HG03064 (cell line): ENCODE results near the gene ZNF333.

ENCODE experiments used
- ATAC-seq: cut with Tn5 transposase; IDR thresholded peaks from one replicate; pipeline ENCODE4 v1.9.1; 2021; ENCODE audit warnings: low read depth; ENCODE audit not compliant: unreplicated experiment

ZNF333 gene

DNA sequence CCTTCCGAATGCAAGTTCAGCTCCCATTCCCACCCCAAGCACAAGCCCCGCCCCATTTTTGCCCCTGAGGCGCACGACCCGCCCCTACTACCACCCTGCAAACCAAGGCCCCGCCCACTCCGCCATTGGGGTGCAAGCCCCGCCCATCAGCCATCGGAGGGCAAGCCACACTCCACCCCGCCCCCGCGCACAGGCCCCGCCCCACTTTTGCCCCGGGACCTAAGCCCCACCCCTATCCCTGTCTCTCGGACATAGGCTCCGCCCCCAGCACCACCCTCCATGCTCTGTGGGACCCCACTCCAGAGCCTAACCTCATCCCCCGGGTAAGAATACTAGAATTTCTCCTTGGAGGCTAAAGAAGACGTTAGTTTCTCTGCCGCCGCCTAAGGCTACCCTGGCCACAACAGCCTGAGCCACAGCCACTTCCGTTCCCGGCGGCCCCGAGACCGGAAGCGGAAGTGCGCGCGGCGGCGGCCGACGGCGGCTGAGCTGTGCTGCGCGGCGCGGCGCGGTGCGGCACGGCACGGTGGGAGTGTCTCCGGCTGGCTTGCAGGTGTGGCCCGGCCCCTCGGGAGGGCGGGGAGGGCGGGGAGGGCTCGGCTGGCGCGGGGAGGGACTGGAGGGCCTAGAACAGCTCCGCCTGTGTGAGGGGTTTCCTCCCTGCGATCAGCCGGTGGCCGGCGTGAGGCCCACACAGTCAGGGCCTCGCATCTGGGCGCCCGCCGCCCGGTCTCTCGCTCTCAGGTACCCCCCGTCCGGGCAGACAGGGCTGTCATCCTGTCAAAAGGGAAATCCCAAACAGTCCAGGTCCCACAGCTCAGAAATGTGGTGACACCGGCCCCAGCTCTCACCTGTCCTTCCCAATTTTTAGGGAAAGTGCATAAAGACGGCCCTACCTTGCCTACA, at the start of gene ZNF333:
ZNF333 (plus strand) TSS at position 451 of the 906 bp plus-strand sequence. CDS start 3,444 bp downstream, outside the sequence.
- peak; percentile 86 for ATAC-seq

DNA sequence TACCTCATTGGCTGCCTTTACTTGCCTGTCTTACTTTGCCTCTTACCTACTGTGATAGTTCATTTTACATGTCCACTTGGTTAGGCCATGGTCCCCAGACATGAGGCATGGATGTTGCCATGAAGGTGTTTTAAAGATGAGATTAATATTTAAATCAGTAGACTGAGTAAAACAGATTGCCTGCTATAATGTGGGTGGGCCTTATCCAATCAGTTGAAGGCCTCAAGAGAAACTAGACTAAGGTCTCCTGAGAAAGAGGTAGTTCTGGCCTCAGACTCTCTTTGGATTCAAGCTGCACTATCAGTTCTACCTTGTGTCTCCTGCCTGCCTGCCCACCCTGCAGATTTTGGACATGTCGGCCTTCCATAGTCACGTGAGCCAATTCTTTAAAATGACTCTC, 41.3 kb upstream of the ZNF333 start:
- ATAC-seq = no peak

DNA sequence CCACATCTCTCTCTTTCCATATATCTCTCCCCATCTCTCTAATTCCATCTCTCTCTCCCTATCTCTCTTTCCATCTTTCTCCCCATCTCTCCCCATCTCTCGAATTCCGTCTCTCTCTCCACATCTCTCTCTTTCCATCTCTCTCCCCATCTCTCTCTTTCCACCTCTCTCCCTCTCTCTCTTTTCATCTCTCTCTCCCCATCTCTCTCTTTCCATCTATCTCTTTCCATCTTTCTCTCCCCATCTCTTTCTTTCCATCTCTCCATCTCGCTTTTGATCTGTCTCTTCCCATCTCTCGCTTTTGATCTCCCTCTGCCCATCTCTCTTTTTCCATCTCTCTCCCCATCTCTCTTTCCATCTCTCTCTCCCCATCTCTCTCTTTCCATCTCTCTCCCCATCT, 40.8 kb upstream of the ZNF333 start:
- no peak for ATAC-seq

DNA sequence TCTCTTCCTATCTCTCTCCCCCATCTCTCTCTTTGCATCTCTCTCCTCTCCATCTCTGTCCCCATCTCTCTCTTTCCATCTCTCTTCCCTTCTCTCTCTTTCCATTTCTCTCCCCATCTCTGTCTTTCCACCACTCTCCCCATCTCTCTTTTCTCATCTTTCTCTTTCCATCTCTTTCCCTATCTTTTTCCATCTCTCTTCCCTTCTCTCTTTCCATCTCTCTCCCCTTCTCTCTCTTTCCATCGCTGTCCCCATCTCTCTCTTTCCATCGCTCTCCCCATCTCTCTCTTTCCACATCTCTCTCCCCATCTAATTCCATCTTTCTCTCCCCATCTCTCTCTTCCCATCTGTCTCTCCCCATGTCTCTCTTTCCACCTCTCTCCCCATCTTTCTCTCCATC, 39.7 kb upstream of the ZNF333 start:
- no peak for ATAC-seq

DNA sequence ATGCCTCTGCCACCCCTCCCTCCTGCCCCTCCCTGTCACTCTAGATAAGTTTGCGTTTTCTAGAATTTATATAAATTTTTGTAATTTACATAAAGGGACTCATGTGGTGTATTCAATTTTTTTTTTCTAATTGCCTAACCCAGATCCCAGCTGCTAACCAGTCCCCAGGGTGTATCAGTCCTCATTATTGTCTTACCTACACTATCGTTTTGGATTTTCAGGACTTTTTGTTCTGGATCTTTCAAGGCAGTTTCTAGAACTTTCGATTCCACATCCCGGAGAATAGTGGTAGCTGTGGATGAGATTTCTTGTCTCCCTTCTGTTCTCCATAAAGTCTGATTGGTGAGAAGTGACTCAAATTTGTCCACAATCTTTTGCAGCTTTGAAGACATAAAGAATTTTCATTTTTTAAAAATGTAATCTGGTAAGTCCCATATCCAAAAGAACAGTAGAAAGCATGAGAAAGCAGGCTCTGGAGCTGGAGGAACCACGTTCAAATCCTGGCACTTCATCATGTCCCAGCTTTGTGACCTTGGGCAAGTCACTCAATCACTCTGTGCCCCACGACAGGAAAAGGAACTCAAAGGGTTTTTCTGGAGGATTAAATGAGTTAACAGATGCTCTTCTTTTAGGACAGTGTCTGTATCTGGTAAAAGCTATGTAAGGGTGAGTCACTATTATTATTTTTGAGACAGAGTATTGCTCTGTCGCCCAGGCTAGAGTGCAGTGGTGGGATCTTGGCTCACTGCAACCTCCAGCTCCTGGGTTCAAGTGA, 34.9 kb upstream of the ZNF333 start:
- no peak for ATAC-seq

DNA sequence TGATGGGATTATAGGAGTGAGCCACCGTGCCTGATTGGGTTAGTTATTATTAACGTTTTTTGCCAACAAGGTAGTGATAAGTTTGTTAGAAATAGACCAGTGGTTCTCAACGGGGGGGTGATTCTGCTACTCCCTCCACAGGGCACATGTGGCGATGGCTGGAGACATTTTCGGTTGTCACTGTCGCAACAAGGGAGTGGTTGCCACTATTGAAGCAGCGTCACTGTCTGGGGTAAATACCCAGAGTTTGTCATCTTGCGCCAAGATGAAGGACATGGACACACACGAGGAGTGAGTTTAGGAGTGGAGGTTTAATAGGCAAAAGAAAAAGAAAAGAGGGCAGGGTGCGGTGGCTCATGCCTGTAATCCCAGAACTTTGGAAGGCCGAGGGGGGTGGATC, 34.1 kb upstream of the ZNF333 start:
- no peak for ATAC-seq

DNA sequence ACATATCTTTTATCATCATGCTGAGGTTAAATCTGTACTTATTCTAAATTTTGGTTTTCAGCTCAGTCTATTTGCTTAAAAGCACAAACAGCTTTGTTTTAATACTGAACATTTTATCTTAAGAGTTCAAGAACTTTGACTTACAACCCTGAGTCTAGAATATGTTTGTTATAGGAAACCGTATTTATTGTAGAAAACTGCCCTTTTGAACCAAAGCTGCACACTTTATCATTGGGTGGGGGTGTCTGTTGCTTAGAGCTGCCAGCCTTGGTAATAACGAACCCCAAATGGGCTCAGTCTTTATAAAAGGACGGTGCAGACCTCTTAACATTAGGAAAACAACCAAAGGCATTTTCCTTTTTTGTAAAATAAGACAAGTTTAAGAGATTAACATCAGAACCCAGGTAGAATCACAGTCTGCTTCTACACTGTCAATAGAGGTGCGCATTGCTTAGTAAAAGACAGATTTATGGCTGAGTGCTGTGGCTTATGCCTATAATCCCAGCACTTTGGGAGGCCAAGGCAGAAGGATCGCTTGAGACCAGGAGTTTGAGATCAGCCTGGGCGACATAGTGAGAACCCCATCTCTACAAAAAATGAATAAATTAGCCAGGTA, 29.9 kb upstream of the ZNF333 start:
- ATAC-seq = no peak

DNA sequence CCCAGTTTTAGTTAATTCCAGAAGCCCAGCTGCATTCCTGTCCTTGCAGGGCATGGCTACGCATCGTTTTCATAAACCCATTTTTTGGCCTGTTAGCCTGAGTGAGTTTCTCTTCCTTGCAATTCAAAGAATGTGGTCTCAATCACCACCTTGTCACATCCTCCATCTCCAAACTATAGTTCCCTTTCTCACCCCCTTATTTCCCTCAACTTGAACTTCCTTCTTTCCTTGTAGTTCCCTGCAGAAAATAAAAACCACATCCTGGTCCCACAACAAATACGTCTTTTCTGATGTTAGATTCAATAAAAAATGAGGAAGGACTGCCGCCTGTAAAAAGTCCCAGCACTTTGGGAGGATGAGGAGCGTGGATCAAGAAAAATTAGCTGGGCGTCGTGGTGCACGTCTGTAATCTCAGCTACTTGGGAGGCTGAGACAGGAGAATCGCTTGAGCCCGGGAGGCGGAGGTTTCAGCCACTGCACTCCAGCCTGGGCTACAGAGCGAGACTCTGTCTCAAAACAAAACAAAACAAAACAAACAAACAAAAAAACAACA, 28.4 kb upstream of the ZNF333 start:
- ATAC-seq = no peak

DNA sequence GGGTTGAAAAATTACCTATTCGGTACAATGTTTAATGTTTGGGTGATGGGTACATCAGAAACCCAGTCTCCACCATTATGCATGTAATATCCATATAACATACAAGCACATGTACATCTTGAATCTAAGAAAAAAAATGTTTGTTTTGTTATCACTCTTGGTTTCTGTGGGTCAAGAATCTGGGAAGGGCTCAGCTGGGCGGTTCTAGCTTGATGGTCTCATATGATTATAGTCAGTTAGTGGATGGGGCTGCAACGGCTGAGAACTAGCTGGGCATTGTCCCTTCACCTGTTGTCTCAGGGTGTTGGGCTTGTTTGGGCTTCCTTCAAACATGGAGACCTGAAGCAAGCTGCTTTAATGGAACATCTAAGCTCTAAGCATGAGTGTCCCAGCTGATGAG, 19.9 kb upstream of the ZNF333 start:
- ATAC-seq = no peak

DNA sequence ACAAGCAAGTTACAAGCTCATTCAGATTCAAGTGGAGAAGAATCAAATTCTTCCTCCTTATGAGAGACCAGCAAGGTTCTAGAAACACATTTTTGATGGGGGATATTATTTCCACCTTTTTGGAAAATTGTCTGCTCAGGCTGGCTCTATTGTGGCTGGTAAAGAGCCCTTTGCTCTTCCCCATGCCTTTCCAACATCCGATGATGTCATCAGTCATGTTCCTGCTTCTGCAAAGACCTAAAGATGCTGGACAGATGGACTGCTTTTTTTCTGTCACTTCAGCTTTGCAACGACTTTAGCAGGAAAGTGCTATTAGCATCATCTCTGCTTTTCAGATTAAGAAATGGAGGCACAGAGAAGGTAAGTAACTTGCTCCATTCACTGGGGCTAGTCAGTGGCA, 19.4 kb upstream of the ZNF333 start:
- ATAC-seq = no peak

DNA sequence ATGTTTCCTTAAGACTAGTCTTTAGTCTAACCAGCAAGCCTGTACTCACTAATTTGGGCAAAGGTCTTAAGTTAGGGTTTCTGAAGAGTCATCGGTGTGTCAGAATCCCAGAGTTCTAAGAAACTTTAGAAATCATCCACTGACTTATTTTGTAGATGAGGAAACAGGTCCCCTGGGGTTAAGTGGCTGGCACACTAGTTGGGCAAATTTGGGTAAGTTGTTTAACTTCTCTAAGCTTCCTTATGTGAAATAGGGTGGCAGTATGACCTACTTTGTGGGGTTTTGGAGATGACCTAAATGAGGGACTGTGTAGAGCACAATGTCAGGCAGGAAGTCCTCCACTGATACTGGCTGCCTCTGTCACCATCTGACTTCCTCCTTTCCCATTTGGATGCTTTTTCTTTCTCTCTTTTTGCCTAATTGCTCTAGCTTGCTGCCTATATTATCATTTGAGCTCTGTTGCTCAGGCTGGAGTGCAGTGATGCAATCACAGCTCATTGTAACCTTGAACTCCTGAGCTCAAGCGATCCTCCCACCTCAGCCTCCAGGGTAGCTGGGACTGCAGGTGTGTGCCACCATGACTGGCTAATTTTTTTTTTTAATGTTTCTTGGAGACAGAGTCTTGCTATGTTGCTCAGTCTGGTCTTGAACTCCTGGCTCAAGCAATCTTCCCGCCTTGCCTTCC, 17.5 kb upstream of the ZNF333 start:
- no peak for ATAC-seq

DNA sequence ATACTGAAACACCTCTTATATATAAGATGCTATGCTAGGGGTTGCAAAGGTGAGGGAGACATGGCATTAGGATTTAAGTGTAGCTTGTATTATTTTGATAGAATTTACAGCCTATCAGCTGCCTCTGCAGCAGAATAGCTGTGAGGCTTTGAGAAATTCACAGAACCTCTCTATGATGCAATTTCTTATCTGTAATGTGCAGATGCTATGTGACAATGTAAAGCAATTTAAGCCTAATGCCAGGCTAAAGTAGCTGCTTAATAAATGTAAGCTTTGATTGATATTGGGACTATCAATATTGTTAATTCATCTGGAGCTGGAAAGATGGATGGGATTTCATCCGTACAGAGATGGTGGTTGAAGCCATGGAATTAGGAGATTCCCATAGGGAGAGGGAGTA, 16.8 kb upstream of the ZNF333 start:
- ATAC-seq = no peak

DNA sequence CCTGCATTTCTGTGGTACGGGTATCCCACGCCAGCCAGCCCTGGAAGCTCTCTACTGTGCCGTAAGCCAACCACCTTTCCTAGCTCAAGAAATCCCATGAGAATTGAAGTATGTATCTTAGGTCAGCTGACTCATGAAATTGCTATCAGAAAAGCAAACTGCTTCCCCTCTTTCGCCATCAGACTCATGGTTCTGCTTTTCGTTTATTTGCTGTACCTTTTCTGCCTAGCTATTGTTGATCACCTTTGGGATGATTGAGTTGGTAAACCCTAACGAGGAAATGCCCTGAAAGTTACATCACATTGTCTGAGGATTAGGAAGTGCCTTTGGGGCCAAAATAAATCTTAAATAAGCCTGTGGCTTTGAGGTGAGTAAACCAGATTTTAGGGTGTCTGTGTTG, 15.1 kb upstream of the ZNF333 start, which contains the start of gene ADGRE3:
ADGRE3 (minus strand) TSS at position 81 of the 400 bp plus-strand sequence; CDS start at position 7, 74 bp downstream.
- ATAC-seq = no peak

DNA sequence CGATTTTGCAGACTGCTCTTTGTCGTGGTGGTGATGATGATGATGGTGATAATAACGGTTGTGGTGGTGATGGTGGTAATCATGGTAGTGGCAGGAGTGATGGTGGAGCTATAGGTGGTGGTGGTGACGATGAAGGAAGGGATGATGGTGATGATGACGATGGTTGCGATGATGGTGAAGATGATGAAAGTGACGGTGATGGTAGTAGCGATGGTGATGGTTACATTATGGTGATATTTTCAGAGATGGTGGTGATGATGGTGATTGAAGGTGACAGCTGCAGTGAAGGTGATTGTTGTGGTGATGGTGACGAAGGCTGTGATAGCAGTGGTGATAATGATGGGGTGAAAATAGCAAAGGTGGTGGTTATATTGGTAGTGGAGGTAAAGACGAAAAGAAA, 13.1 kb upstream of the ZNF333 start:
- no peak for ATAC-seq

DNA sequence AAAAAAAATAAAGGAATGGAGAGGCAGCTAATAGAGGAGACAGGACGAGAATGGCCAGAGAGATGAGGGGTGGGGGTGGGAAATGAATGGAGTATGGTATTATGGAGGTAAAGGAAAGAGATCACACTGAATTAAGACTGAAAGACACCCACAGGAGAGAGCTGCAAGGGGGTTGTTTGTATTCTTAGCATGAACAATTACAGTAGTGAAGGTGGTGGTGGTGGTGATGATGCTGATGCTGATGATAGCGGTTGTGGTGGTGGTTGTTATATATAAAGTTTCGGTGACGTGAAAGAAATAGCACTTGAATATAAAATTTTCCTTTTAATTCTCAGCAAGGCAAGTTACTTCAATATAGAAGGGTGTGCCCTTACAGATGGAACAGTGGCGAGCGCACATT, 12.4 kb upstream of the ZNF333 start:
- no peak for ATAC-seq

DNA sequence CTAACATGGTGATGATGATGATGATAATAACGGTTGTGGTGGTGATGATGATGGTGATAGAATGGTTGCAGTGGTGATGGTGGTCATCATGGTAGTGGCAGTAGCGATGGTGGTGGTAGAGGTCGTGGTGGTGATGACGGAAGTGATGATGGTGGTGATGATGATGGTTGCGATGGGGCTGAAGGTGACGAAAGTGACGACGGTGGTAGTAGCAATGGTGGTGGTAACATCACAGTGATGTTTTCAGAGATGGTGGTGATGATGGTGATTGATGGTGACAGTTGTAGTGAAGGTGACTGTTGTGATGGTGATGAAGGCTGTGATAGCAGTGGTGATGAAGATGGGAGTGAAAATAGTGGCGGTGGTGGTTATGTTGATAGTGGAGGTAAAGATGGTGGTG, 11.6 kb upstream of the ZNF333 start:
- no peak for ATAC-seq

DNA sequence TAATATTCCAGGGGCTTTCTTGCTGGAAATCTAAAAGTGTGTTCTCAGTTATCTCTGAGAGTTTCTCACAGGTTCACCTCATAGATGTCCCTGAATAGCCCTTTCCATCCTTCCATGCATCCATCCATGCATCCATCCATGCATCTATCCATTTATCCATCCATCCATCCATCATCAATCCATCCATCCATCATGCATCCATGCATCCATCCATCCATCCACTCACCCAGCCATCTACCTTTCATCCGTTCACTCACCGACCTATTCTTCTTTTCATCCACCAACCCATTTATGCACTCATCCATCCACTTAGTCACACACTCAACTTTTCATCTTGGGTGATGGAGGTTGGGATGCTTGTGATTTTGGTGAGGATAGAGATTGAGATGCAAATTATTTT, 7.8 kb upstream of the ZNF333 start:
- ATAC-seq = no peak

DNA sequence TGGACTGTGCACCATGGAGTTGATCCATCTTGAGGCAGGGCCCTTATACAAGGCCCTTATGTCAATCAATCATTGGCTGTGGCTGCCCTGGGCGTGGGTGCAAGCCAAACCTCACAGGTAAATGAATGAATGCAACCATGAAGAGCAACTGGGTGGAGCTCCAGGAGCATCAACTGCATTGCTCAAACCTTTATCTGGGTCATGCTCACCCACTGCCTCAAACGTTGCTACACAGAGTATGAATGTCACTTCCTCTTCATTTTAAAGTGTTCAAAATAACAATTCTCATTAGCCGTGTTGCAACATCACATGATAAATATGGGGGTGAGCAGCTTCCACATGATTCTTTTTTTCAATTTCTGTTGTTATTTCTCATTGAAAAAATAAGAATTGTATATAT, 6.4 kb upstream of the ZNF333 start:
- ATAC-seq = no peak

DNA sequence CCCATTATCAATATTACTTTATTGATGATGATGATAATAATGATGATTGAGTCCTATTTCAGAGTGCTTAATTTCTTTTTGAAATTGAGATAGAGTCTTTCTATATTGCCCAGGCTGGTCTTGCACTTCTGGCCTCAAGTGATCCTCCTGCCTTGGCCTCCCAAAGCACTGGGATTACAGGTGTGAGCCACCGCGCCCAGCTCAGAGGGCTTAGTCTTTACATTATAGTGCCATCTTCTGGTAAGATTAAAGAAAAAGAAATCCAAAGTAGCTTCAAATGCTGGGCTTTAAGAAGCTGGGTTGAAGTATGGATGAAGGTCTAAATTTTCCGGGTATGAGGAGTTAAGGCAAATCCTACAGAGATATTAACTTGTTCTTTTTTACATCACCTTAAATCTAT, 3.4 kb upstream of the ZNF333 start:
- no peak for ATAC-seq

DNA sequence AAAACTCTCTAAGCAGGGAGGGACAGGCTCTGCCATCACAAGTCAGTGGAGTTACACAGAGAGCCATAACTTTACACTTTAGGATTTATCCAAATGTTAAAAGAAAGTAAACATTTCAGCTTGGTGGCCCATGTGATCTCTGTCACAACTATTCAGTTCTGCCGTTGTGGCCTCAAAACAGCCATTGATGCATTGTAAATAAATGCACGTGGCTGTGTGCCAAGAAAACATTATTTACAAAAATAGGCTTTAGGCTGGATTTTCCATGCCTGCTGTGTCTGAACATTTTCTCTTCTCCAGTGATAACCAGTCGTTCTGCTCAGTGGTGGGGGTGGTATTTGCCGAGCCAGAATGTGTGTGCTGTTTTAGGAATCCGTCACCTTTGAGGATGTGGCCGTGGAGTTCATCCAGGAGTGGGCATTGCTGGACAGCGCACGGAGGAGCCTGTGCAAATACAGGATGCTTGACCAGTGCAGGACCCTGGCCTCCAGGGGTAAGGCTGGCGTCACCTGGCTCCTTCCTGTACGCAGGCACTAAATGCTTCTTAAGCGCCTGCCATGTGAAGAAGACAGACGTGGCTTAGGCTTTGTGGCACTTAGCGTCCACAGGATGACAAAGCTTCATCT, 4.9 kb downstream of the ZNF333 start:
- ATAC-seq = no peak
